Bladder microvascular endothelial cell (primary cell): ENCODE measurements around the gene ZNF880. TPM values are rescaled to one million over a fixed set of nuclear protein-coding genes. Genes with fewer than 3 reads are reported as not detected.

ENCODE experiments used
- total RNA-seq: library from RNA; depleted of rRNA; stranded (reverse); fragments of >200 nt; gene quantifications from 2 replicates; pipeline ENCODE4 v1.2.3, GENCODE V29; 2014

The ZNF880 gene
- 10.5 and 14.8 TPM in 2 replicates for total RNA-seq

GRCh38 chr19:52369559-52370340, at the start of gene ZNF880:
Gene ZNF880 (plus strand): TSS chr19:52369923. CDS start chr19:52369966, 43 bp downstream.

GRCh38 chr19:52336117-52336790, 33.5 kb upstream of the ZNF880 start, which contains the start of gene ZNF610:
Gene ZNF610 (plus strand): TSS chr19:52336243. CDS start chr19:52349173, 12,930 bp downstream.

GRCh38 chr19:52397310-52398080, 27.8 kb downstream of the ZNF880 start, which contains the start of gene ZNF528:
Gene ZNF528 (plus strand): TSS chr19:52397849. CDS start chr19:52402014, 4,165 bp downstream.

GRCh38 chr19:52428937-52429336, 59.2 kb downstream of the ZNF880 start, which contains the start of gene ZNF534:
Gene ZNF534 (plus strand): TSS chr19:52429148. CDS start chr19:52431475, 2,327 bp downstream.

Other genes with a start within 250 kb of the ZNF880 start
- gene ZNF616, start 230.0 kb upstream of the ZNF880 start, total RNA-seq: 4.7 and 13.0 TPM in 2 replicates
- gene ZNF836, start 198.3 kb upstream of the ZNF880 start, total RNA-seq: 5.3 and 11.7 TPM in 2 replicates
- 79.8 and 217 TPM in 2 replicates for gene PPP2R1A, start 179.9 kb upstream of the ZNF880 start, total RNA-seq
- gene ZNF766, start 100.3 kb upstream of the ZNF880 start, total RNA-seq: 4.9 and 16.7 TPM in 2 replicates
- gene ZNF480, start 72.8 kb upstream of the ZNF880 start, total RNA-seq: 4.9 and 6.7 TPM in 2 replicates
- gene ZNF610, start 33.7 kb upstream of the ZNF880 start, total RNA-seq: 1.3 and 3.2 TPM in 2 replicates
- gene ZNF528, start 27.9 kb downstream of the ZNF880 start, total RNA-seq: 5.5 and 14.9 TPM in 2 replicates
- 0.06 TPM in 1 of 2 replicates, not detected in the other for gene ZNF534, start 59.2 kb downstream of the ZNF880 start, total RNA-seq
- gene ZNF578, start 83.6 kb downstream of the ZNF880 start, total RNA-seq: 1.3 and 3.9 TPM in 2 replicates
- 10.4 and 26.4 TPM in 2 replicates for gene ZNF808, start 157.7 kb downstream of the ZNF880 start, total RNA-seq
- gene ZNF701, start 200.4 kb downstream of the ZNF880 start, total RNA-seq: 11.2 and 17.4 TPM in 2 replicates